ENCODE data around the gene C19orf33.
"Not testable (repeated sequence)": the region's sequence is repeated elsewhere in the genome, so short reads cannot be mapped to it uniquely, and the experiment has no call there.

Gene C19orf33

GRCh38 chr19:38309615-38310278 is 5.7 kb downstream of the C19orf33 start:
- DNase-seq: no peak

GRCh38 chr19:38310279-38310670 is 6.2 kb downstream of the C19orf33 start:
- DNase-seq: no peak

- no peak for DNase-seq
Measured at GRCh38 chr19:38310986-38311385, 6.9 kb downstream of the C19orf33 start.

GRCh38 chr19:38315657-38316476 is 11.8 kb downstream of the C19orf33 start, which contains the start of gene YIF1B:
Gene YIF1B (minus strand): TSS chr19:38315947. CDS start chr19:38315917, 30 bp downstream.
- peak; percentile 96 for DNase-seq

GRCh38 chr19:38316477-38317067 is 12.5 kb downstream of the C19orf33 start:
- no peak for DNase-seq

GRCh38 chr19:38317104-38317612 is 13.1 kb downstream of the C19orf33 start:
- no peak for DNase-seq

- DNase-seq: no peak
Measured at GRCh38 chr19:38318660-38319059, 14.6 kb downstream of the C19orf33 start.

GRCh38 chr19:38319421-38320258 is 15.6 kb downstream of the C19orf33 start, which contains the start of gene KCNK6:
Gene KCNK6 (plus strand): TSS chr19:38319845. CDS start chr19:38319951, 106 bp downstream.
- peak; percentile 35 for DNase-seq

GRCh38 chr19:38320969-38321339 is 16.9 kb downstream of the C19orf33 start:
- DNase-seq: no peak

- DNase-seq: no peak
Measured at GRCh38 chr19:38321646-38322196, 17.7 kb downstream of the C19orf33 start.

GRCh38 chr19:38323291-38323690 is 19.2 kb downstream of the C19orf33 start:
- no peak for DNase-seq

- no peak for DNase-seq
Measured at GRCh38 chr19:38324431-38324830, 20.4 kb downstream of the C19orf33 start.

GRCh38 chr19:38326591-38326990 is 22.5 kb downstream of the C19orf33 start:
- no peak for DNase-seq

- DNase-seq: no peak
Measured at GRCh38 chr19:38329651-38330050, 25.6 kb downstream of the C19orf33 start.

GRCh38 chr19:38331728-38332127 is 27.7 kb downstream of the C19orf33 start:
- no peak for DNase-seq

- DNase-seq: no peak
Measured at GRCh38 chr19:38333245-38333644, 29.2 kb downstream of the C19orf33 start.

GRCh38 chr19:38335949-38336637 is 32.0 kb downstream of the C19orf33 start:
- peak; percentile 79 for DNase-seq

GRCh38 chr19:38336638-38337359 is 32.7 kb downstream of the C19orf33 start:
- peak; percentile 77 for DNase-seq

GRCh38 chr19:38337360-38337653 is 33.3 kb downstream of the C19orf33 start:
- no peak for DNase-seq

GRCh38 chr19:38339011-38339410 is 35.0 kb downstream of the C19orf33 start:
- DNase-seq: not testable (repeated sequence)

GRCh38 chr19:38340927-38341326 is 36.9 kb downstream of the C19orf33 start:
- no peak for DNase-seq
